HepG2 (cell line): Measurements from ENCODE around the gene TSTD2.

Source experiments
- CEBPB ChIP-seq: IDR thresholded peaks from 2 replicates; pipeline ENCODE4 v1.6.1; 2011; ENCODE audit warnings: low read depth, low read length, improper control_type of control experiment, borderline replicate concordance
- CTCF ChIP-seq: sonication (generic); formaldehyde crosslinking; IDR thresholded peaks from 2 replicates; pipeline ENCODE4 v1.5.0; 2020; ENCODE audit warnings: mild to moderate bottlenecking, missing genetic modification reagents, moderate library complexity
- DPF2 ChIP-seq: sonication (generic); formaldehyde crosslinking; IDR thresholded peaks from 2 replicates; pipeline ENCODE4 v1.4.0; 2020; ENCODE audit warnings: mild to moderate bottlenecking, low read depth, missing genetic modification reagents, borderline replicate concordance
- EZH2 ChIP-seq: conservative IDR thresholded peaks from 2 replicates; pipeline ENCODE4 v1.6.1; 2012; ENCODE audit warnings: mild to moderate bottlenecking, low read depth, low read length, moderate library complexity
- HNRNPLL ChIP-seq: fragments of 200-400 bp; formaldehyde crosslinking; IDR thresholded peaks from 2 replicates; pipeline ENCODE4 v1.6.1; 2017; ENCODE audit warnings: mild to moderate bottlenecking, low read depth, low read length; ENCODE audit not compliant: poor library complexity, severe bottlenecking
- MXI1 ChIP-seq: IDR thresholded peaks from 3 replicates; pipeline ENCODE4 v1.6.1; 2012; ENCODE audit warnings: low read depth, low read length, inconsistent platforms, borderline replicate concordance
- NR0B2 ChIP-seq: sonication (generic); formaldehyde crosslinking; IDR thresholded peaks from 2 replicates; pipeline ENCODE4 v1.4.0; 2020; ENCODE audit warnings: mild to moderate bottlenecking, missing genetic modification reagents
- ONECUT2 ChIP-seq: sonication (generic); formaldehyde crosslinking; IDR thresholded peaks from 2 replicates; pipeline ENCODE4 v1.4.0; 2020; ENCODE audit warnings: missing genetic modification reagents
- TBL1XR1 ChIP-seq: fragments of 150-350 bp; IDR thresholded peaks from 2 replicates; pipeline ENCODE4 v1.6.1; 2014; ENCODE audit warnings: borderline replicate concordance, low read length; ENCODE audit not compliant: partially characterized antibody
- ZNF781 ChIP-seq: sonication (generic); formaldehyde crosslinking; IDR thresholded peaks from 2 replicates; pipeline ENCODE4 v1.5.1; 2020; ENCODE audit warnings: borderline replicate concordance, mild to moderate bottlenecking, missing genetic modification reagents; ENCODE audit errors: not compliant biosample characterization

GRCh38 chr9:97570899-97571298 lies 62.3 kb downstream of the TSTD2 start:
- TF ChIP-seq DPF2 (CRISPR knock-in tag) (no peak), MXI1 (no peak), ZNF781 (CRISPR knock-in tag) (no peak), CTCF (CRISPR knock-in tag) (no peak), EZH2 (no peak), NR0B2 (CRISPR knock-in tag) (no peak), TBL1XR1 (no peak), CEBPB (no peak), ONECUT2 (CRISPR knock-in tag) (no peak), HNRNPLL (no peak)
